ENCODE data around the gene PDCD2. TPM values are rescaled to one million over a fixed set of nuclear protein-coding genes. Genes with fewer than 3 reads are reported as not detected.

The PDCD2 gene
- total and polyA plus RNA-seq, 9 of the 15 experiments (the other 6 are each of a cell fraction or from before 2014, with no cell fraction given), result 67.3 to 430 (median 318) TPM

DNA sequence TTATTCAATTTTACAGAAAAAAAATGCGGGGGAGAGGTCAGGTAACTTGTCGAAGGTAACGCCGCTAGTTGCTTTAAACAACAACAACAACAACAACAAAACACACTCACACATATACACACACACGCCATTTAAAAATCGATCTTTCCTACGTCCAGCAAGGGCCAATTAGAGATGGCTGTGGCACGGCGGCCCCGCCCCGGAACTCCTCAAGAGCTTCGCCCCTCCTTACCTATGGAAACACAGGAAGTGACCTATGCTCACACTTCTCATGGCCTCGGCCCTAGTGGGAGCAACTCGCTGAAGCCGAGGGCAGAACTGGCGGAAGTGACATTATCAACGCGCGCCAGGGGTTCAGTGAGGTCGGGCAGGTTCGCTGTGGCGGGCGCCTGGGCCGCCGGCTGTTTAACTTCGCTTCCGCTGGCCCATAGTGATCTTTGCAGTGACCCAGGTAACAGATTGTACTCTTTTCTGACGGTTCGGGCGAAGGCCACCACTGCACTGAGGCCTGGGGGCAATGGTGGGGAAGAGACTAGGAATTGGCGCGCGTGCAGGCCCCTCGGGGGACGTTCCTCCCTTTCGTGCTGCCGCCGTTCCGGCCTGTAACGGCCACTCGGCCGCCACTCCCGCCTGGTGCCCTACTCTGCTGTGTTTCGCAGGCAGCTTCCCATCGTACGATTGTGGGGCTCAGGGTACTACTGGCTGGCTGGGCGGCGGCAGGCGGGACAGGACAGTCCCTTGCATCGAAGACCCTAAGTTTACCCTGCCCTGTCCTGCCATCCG lies 30.2 kb downstream of the PDCD2 start, which contains the start of gene TBP (continued):
- TF ChIP-seq, protein P1, sequence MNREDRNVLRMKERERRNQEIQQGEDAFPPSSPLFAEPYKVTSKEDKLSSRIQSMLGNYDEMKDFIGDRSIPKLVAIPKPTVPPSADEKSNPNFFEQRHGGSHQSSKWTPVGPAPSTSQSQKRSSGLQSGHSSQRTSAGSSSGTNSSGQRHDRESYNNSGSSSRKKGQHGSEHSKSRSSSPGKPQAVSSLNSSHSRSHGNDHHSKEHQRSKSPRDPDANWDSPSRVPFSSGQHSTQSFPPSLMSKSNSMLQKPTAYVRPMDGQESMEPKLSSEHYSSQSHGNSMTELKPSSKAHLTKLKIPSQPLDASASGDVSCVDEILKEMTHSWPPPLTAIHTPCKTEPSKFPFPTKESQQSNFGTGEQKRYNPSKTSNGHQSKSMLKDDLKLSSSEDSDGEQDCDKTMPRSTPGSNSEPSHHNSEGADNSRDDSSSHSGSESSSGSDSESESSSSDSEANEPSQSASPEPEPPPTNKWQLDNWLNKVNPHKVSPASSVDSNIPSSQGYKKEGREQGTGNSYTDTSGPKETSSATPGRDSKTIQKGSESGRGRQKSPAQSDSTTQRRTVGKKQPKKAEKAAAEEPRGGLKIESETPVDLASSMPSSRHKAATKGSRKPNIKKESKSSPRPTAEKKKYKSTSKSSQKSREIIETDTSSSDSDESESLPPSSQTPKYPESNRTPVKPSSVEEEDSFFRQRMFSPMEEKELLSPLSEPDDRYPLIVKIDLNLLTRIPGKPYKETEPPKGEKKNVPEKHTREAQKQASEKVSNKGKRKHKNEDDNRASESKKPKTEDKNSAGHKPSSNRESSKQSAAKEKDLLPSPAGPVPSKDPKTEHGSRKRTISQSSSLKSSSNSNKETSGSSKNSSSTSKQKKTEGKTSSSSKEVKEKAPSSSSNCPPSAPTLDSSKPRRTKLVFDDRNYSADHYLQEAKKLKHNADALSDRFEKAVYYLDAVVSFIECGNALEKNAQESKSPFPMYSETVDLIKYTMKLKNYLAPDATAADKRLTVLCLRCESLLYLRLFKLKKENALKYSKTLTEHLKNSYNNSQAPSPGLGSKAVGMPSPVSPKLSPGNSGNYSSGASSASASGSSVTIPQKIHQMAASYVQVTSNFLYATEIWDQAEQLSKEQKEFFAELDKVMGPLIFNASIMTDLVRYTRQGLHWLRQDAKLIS (CRISPR knock-in tag; IDR thresholded peaks at IDR 0.05), result peak; percentile 67; the same call in 1 of the 2 replicates
- TF ChIP-seq, protein P2, sequence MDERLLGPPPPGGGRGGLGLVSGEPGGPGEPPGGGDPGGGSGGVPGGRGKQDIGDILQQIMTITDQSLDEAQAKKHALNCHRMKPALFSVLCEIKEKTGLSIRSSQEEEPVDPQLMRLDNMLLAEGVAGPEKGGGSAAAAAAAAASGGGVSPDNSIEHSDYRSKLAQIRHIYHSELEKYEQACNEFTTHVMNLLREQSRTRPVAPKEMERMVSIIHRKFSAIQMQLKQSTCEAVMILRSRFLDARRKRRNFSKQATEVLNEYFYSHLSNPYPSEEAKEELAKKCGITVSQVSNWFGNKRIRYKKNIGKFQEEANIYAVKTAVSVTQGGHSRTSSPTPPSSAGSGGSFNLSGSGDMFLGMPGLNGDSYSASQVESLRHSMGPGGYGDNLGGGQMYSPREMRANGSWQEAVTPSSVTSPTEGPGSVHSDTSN (CRISPR knock-in tag; IDR thresholded peaks at IDR 0.05; ENCODE audit: low read depth), result no peak
- TF ChIP-seq, protein P2 (tag; conservative IDR thresholded peaks at IDR 0.05; ENCODE audit: low read depth), result peak; percentile 74; the same call in 1 of the 2 replicates
- TF ChIP-seq, protein P3, sequence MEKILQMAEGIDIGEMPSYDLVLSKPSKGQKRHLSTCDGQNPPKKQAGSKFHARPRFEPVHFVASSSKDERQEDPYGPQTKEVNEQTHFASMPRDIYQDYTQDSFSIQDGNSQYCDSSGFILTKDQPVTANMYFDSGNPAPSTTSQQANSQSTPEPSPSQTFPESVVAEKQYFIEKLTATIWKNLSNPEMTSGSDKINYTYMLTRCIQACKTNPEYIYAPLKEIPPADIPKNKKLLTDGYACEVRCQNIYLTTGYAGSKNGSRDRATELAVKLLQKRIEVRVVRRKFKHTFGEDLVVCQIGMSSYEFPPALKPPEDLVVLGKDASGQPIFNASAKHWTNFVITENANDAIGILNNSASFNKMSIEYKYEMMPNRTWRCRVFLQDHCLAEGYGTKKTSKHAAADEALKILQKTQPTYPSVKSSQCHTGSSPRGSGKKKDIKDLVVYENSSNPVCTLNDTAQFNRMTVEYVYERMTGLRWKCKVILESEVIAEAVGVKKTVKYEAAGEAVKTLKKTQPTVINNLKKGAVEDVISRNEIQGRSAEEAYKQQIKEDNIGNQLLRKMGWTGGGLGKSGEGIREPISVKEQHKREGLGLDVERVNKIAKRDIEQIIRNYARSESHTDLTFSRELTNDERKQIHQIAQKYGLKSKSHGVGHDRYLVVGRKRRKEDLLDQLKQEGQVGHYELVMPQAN (IDR thresholded peaks at IDR 0.05; ENCODE audit: borderline replicate concordance), result peak; percentile 90
- TF ChIP-seq ASH1L (IDR thresholded peaks at IDR 0.05; ENCODE audit: borderline replicate concordance, low read depth, partially characterized antibody) (peak; percentile 62), JUND (IDR thresholded peaks at IDR 0.05; ENCODE audit: borderline replicate concordance, low read depth, low read length) (peak; percentile 92), JUND (tag; IDR thresholded peaks at IDR 0.05; ENCODE audit: borderline replicate concordance, low read depth, low read length) (peak; percentile 73; the same call in 2 of the 3 replicates)
- TF ChIP-seq, protein P4, sequence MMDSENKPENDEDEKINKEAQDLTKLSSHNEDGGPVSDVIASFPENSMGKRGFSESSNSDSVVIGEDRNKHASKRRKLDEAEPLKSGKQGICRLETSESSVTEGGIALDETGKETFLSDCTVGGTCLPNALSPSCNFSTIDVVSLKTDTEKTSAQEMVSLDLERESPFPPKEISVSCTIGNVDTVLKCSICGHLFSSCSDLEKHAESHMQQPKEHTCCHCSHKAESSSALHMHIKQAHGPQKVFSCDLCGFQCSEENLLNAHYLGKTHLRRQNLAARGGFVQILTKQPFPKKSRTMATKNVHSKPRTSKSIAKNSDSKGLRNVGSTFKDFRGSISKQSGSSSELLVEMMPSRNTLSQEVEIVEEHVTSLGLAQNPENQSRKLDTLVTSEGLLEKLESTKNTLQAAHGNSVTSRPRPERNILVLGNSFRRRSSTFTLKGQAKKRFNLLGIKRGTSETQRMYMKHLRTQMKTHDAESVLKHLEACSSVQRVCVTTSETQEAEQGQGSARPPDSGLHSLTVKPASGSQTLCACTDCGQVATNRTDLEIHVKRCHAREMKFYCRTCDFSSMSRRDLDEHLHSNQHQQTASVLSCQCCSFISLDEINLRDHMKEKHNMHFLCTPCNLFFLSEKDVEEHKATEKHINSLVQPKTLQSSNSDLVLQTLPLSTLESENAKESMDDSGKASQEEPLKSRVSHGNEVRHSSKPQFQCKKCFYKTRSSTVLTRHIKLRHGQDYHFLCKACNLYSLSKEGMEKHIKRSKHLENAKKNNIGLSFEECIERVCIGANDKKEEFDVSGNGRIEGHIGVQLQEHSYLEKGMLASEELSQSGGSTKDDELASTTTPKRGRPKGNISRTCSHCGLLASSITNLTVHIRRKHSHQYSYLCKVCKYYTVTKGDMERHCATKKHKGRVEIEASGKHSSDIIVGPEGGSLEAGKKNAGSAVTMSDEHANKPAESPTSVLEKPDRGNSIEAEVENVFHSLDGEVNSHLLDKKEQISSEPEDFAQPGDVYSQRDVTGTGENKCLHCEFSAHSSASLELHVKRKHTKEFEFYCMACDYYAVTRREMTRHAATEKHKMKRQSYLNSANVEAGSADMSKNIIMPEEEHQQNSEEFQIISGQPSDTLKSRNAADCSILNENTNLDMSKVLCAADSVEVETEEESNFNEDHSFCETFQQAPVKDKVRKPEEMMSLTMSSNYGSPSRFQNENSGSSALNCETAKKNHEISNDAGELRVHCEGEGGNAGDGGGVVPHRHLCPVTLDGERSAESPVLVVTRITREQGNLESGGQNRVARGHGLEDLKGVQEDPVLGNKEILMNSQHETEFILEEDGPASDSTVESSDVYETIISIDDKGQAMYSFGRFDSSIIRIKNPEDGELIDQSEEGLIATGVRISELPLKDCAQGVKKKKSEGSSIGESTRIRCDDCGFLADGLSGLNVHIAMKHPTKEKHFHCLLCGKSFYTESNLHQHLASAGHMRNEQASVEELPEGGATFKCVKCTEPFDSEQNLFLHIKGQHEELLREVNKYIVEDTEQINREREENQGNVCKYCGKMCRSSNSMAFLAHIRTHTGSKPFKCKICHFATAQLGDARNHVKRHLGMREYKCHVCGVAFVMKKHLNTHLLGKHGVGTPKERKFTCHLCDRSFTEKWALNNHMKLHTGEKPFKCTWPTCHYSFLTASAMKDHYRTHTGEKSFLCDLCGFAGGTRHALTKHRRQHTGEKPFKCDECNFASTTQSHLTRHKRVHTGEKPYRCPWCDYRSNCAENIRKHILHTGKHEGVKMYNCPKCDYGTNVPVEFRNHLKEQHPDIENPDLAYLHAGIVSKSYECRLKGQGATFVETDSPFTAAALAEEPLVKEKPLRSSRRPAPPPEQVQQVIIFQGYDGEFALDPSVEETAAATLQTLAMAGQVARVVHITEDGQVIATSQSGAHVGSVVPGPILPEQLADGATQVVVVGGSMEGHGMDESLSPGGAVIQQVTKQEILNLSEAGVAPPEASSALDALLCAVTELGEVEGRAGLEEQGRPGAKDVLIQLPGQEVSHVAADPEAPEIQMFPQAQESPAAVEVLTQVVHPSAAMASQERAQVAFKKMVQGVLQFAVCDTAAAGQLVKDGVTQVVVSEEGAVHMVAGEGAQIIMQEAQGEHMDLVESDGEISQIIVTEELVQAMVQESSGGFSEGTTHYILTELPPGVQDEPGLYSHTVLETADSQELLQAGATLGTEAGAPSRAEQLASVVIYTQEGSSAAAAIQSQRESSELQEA (IDR thresholded peaks at IDR 0.05; ENCODE audit: low read depth), result peak; percentile 8; the same call in 1 of the 2 replicates

Data from K562 (cell line).